HFFc6 (cell line): ENCODE data around the gene WNT5B. TPM values are rescaled to one million over a fixed set of nuclear protein-coding genes. Genes with fewer than 3 reads are reported as not detected.

Experiments used
- DNase-seq: peaks from one replicate; pipeline ENCODE4 v3.0.0-alpha.2; 2018
- H3K27ac Mint-ChIP-seq: 2 replicates; pipeline ENCODE4 v1.8.0; 2020; ENCODE audit warnings: mild to moderate bottlenecking, mixed read lengths
- H3K27me3 Mint-ChIP-seq: 2 replicates; pipeline ENCODE4 v1.8.0; 2021; ENCODE audit warnings: mild to moderate bottlenecking, moderate library complexity, mixed read lengths; ENCODE audit not compliant: insufficient read depth
- H3K36me3 Mint-ChIP-seq: 2 replicates; pipeline ENCODE4 v1.8.0; 2021; ENCODE audit warnings: low read depth, mixed read lengths
- H3K4me1 Mint-ChIP-seq: 2 replicates; pipeline ENCODE4 v1.8.0; 2020; ENCODE audit warnings: low read depth, mixed read lengths
- H3K4me3 Mint-ChIP-seq: 2 replicates; pipeline ENCODE4 v1.8.0; 2020; ENCODE audit warnings: mild to moderate bottlenecking, moderate library complexity, mixed read lengths
- H3K9me3 Mint-ChIP-seq: 2 replicates; pipeline ENCODE4 v1.8.0; 2020; ENCODE audit warnings: mild to moderate bottlenecking, mixed read lengths
- CTCF ChIP-seq: fragments of 200-600 bp; sonication (generic); IDR thresholded peaks from 2 replicates; pipeline ENCODE4 v1.5.0; 2021; ENCODE audit warnings: antibody characterized with exemption, mild to moderate bottlenecking
- total RNA-seq, 6 experiments: library from RNA; stranded (reverse); fragmentation: NEBNext Ultra II Directional; extraction: Animal tissue kit (Norgen Biotek cat#: 25700); gene quantifications; 2 replicates in 1 of 6; 3 replicates in 5 of 6; pipeline ENCODE4 v1.2.3, GENCODE V29; 2021

Gene WNT5B
- total RNA-seq, 6 experiments from 2014 or later, result 191 to 289 (median 200) TPM

GRCh38 chr12:1650978-1651361 lies 21.9 kb downstream of the WNT5B start:
- no peak for DNase-seq
- H3K4me1 Mint-ChIP-seq, result peaks cover 48% of the 10 kb centered on the region
- H3K27me3 Mint-ChIP-seq, result peaks cover 4% of the 10 kb centered on the region; the same call in 1 of the 2 replicates
- H3K27ac Mint-ChIP-seq, result peak overlapping the region; percentile 66
- H3K4me3 Mint-ChIP-seq, result no peak overlapping the region
- H3K9me3 Mint-ChIP-seq, result no peaks in the 10 kb centered on the region
- H3K36me3 Mint-ChIP-seq, result peaks cover 50% of the 10 kb centered on the region
- no peak for TF ChIP-seq CTCF

DNA sequence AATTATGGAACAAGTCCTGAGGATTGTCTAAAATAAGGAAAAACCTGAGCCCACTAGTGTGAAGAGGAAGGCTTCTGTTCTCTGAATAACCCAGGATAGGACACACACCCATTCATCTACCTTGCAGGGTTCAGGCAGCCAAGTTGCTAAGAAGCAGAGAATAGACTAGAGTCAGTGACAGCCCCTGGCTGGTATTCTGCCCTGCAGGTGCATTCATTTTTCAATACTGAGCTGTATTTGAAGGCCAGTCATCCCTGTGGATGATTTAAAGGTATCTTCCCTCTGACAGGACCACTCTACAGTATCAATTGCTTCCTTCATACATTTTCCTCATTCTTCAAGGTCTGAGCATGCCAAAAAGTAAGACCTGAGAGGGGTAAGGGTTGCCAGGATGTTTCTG lies 22.9 kb downstream of the WNT5B start:
- H3K4me3 Mint-ChIP-seq, result no peak overlapping the region
- peaks cover 5% of the 10 kb centered on the region for H3K27me3 Mint-ChIP-seq

GRCh38 chr12:1655225-1655788 lies 26.3 kb downstream of the WNT5B start:
- Mint-ChIP-seq H3K27ac (peak overlapping the region; percentile 36), H3K4me1 (peaks cover 30% of the 10 kb centered on the region), H3K36me3 (peaks cover 24% of the 10 kb centered on the region), H3K4me3 (no peak overlapping the region), H3K9me3 (no peaks in the 10 kb centered on the region), H3K27me3 (peaks cover 5% of the 10 kb centered on the region)
- no peak for TF ChIP-seq CTCF
- DNase-seq, result no peak

More for the DNA sequence above, 22.9 kb downstream of the WNT5B start:
- Mint-ChIP-seq H3K36me3 (peaks cover 50% of the 10 kb centered on the region), H3K9me3 (no peaks in the 10 kb centered on the region), H3K27ac (peak overlapping the region; percentile 65), H3K4me1 (peaks cover 48% of the 10 kb centered on the region)
- TF ChIP-seq CTCF, result no peak
- no peak for DNase-seq

DNA sequence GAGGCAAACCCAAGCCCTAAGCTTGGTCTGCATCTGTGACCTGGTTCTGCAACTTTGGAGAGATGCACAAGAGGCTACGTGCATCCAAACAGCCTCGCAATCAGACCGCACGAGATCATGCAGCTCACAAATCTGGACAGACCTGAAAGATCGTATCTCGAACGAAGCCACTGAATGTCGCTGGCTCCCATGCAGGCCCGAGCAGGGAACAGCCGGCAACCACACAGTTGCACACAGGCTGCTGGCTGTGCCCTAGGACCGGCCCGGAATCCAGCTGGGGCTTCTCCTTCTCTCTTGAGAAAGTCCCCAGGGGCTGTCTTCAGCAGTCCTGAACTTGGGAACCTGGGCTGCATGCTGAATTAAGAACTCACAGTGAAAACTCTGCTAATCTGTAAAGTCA lies 27.9 kb downstream of the WNT5B start:
- Mint-ChIP-seq H3K36me3 (peaks cover 10% of the 10 kb centered on the region), H3K4me3 (no peak overlapping the region), H3K9me3 (no peaks in the 10 kb centered on the region), H3K4me1 (peaks cover 20% of the 10 kb centered on the region), H3K27ac (peak overlapping the region; percentile 28; the same call in 1 of the 2 replicates), H3K27me3 (peaks cover 8% of the 10 kb centered on the region)
- DNase-seq, result no peak
- no peak for TF ChIP-seq CTCF

GRCh38 chr12:1657688-1658087 lies 28.7 kb downstream of the WNT5B start:
- Mint-ChIP-seq H3K36me3 (peaks cover 10% of the 10 kb centered on the region), H3K4me1 (peaks cover 19% of the 10 kb centered on the region), H3K27ac (peak overlapping the region; percentile 47), H3K27me3 (peaks cover 10% of the 10 kb centered on the region), H3K9me3 (no peaks in the 10 kb centered on the region), H3K4me3 (no peak overlapping the region)
- DNase-seq, result no peak
- no peak for TF ChIP-seq CTCF
